PC-9 (cell line): ENCODE data around the gene SLC25A21. TPM values are rescaled to one million over a fixed set of nuclear protein-coding genes. Genes with fewer than 3 reads are reported as not detected.

Experiments used
- BruUV-seq: library from RNA; stranded (reverse); fragments of 400-500 nt; replicated peaks from 2 replicates; lab custom pipeline; 2021; lab: Mats Ljungman, UMichigan
- CTCF ChIA-PET: fragments of 300-600 bp; sonication (Branson Sonifier 250); formaldehyde crosslinking; loops from one replicate; lab custom pipeline; 2022; ENCODE audit warnings: antibody characterized with exemption; lab: Charles Lee
- POLR2A ChIA-PET: fragments of 300-600 bp; sonication (Branson Sonifier 250); formaldehyde crosslinking; loops from one replicate; lab custom pipeline; 2022; ENCODE audit warnings: antibody characterized with exemption; ENCODE audit not compliant: unreplicated experiment; lab: Charles Lee
- DNase-seq, 2 experiments: peaks; one replicate each; pipeline versions ENCODE4 v3.0.0 to v3.0.0-alpha.2; 2015 to 2022; ENCODE audit warnings: mixed read lengths in 1 of 2
- H2AFZ ChIP-seq: fragments of 200-600 bp; sonication (generic); 2 replicates; pipeline ENCODE4 v1.8.1; 2017; ENCODE audit warnings: antibody characterized with exemption
- H3F3A ChIP-seq: fragments of 200-600 bp; sonication (generic); 2 replicates; pipeline ENCODE4 v1.8.1; 2017; ENCODE audit warnings: antibody characterized with exemption, mild to moderate bottlenecking, low read depth; ENCODE audit not compliant: insufficient read depth
- H3K27ac ChIP-seq: fragments of 200-600 bp; sonication (generic); 2 replicates; pipeline ENCODE4 v1.6.1; 2016; ENCODE audit warnings: mixed run types
- H3K27me3 ChIP-seq: fragments of 200-600 bp; sonication (generic); 2 replicates; pipeline ENCODE4 v1.6.1; 2016; ENCODE audit warnings: low read depth, mixed run types; ENCODE audit not compliant: insufficient read depth
- H3K36me3 ChIP-seq: fragments of 200-600 bp; sonication (generic); 2 replicates; pipeline ENCODE4 v1.6.1; 2016; ENCODE audit warnings: low read depth, mixed run types
- H3K4me1 ChIP-seq: fragments of 200-600 bp; sonication (generic); replicated peaks from 2 replicates; pipeline ENCODE4 v1.6.1; 2016; ENCODE audit warnings: mixed run types; ENCODE audit not compliant: insufficient read depth
- H3K4me2 ChIP-seq: fragments of 200-600 bp; sonication (generic); 2 replicates; pipeline ENCODE4 v1.6.1; 2017; ENCODE audit warnings: mixed run types
- H3K4me3 ChIP-seq: fragments of 200-600 bp; sonication (generic); 2 replicates; pipeline ENCODE4 v1.6.1; 2016; ENCODE audit warnings: mixed run types
- H3K79me2 ChIP-seq: fragments of 200-600 bp; sonication (generic); 2 replicates; pipeline ENCODE4 v1.6.1; 2017; ENCODE audit warnings: low read depth, mixed run types
- H3K9me2 ChIP-seq: fragments of 200-600 bp; sonication (generic); 2 replicates; pipeline ENCODE4 v1.8.1; 2017; ENCODE audit warnings: mild to moderate bottlenecking; ENCODE audit not compliant: insufficient read depth
- H3K9me3 ChIP-seq: fragments of 200-600 bp; sonication (generic); 2 replicates; pipeline ENCODE4 v1.8.1; 2016; ENCODE audit warnings: low read depth; ENCODE audit not compliant: insufficient read depth
- H4K20me1 ChIP-seq: fragments of 200-600 bp; sonication (generic); 2 replicates; pipeline ENCODE4 v1.8.1; 2017; ENCODE audit not compliant: insufficient read depth
- EZH2 ChIP-seq: fragments of 200-600 bp; sonication (generic); IDR thresholded peaks from 2 replicates; pipeline ENCODE4 v1.8.0; 2017; ENCODE audit warnings: antibody characterized with exemption, low read depth
- intact Hi-C: fragments of 100-400 bp; cut with micrococcal nuclease; formaldehyde crosslinking; loops from one replicate; pipeline ENCODE4 v1.10.0; 2022; ENCODE audit not compliant: unreplicated experiment
- total RNA-seq: library from RNA; stranded (reverse); gene quantifications from 2 replicates; pipeline ENCODE4 v1.2.3, GENCODE V29; 2021
- TF ChIP-seq, protein P1 (sequence below): fragments of 200-600 bp; sonication (generic); conservative IDR thresholded peaks from 2 replicates; pipeline ENCODE4 v1.6.1; 2017; ENCODE audit warnings: mixed run types, antibody characterized with exemption, mild to moderate bottlenecking, moderate library complexity

Gene SLC25A21
- total RNA-seq, 1 experiment from 2014 or later, result 3.2 TPM

DNA sequence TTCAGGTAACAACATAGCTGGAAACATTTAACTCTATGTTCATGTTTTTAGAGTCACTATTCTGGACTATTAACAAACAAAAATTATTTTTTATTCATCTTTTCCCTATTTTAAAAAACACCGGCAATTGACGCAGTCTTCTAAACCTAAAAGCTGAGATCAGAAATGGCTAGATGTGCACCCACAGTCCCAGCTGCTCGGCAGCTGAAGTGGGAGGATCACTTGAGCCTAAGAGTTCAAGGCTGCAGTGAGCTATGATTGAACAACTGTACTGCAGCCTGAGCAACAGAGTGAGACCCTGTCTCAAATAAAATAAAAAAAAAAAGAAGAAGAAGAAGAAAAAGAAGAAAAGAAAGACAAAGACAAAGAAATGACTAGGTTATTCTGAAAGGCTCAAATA, 446.3 kb downstream of the SLC25A21 start:
- Histone ChIP-seq H3F3A (no peaks in the 10 kb centered on the region), H4K20me1 (no peaks in the 10 kb centered on the region), H3K9me3 (no peaks in the 10 kb centered on the region), H3K9me2 (no peaks in the 10 kb centered on the region), H3K36me3 (no peaks in the 10 kb centered on the region), H3K27me3 (no peaks in the 10 kb centered on the region), H3K4me1 (no peaks in the 10 kb centered on the region), H3K4me2 (no peak overlapping the region), H2AFZ (no peak overlapping the region), H3K4me3 (no peak overlapping the region), H3K79me2 (no peaks in the 10 kb centered on the region), H3K27ac (no peak overlapping the region)
- ChIA-PET POLR2A (no interaction called here), CTCF (no interaction called here)
- no TSS peak for BruUV-seq
- DNase-seq, result no peak
- no peak for TF ChIP-seq EZH2
- TF ChIP-seq, protein P1, sequence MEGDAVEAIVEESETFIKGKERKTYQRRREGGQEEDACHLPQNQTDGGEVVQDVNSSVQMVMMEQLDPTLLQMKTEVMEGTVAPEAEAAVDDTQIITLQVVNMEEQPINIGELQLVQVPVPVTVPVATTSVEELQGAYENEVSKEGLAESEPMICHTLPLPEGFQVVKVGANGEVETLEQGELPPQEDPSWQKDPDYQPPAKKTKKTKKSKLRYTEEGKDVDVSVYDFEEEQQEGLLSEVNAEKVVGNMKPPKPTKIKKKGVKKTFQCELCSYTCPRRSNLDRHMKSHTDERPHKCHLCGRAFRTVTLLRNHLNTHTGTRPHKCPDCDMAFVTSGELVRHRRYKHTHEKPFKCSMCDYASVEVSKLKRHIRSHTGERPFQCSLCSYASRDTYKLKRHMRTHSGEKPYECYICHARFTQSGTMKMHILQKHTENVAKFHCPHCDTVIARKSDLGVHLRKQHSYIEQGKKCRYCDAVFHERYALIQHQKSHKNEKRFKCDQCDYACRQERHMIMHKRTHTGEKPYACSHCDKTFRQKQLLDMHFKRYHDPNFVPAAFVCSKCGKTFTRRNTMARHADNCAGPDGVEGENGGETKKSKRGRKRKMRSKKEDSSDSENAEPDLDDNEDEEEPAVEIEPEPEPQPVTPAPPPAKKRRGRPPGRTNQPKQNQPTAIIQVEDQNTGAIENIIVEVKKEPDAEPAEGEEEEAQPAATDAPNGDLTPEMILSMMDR, result no peak
- intact Hi-C loops, result no loop called here

DNA sequence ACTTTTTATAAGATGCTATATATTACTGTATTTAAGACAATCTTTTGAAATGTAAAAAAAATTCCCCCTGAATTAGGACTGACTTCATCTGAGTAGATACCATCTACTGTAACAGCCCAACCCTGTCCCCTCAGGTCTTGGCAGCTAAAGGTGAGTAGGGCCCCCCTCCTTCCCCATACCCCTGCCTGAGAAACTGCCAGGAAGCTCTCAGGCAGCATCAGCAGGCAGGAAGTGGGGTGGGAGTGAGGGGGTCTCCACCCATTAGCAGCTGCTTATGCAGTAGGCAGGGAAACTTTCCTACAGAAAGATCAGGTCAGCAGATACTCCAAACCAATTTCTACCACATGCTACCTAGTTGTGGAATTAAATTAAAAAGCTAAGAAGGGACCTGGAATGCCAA, 448.2 kb downstream of the SLC25A21 start:
- no peaks in the 10 kb centered on the region for H3K79me2 ChIP-seq
- no peaks in the 10 kb centered on the region for H3K9me2 ChIP-seq
- no peak overlapping the region for H3K4me3 ChIP-seq
- POLR2A ChIA-PET, result no interaction called here
- no peaks in the 10 kb centered on the region for H3F3A ChIP-seq
- H3K4me2 ChIP-seq, result no peak overlapping the region
- no peaks in the 10 kb centered on the region for H3K36me3 ChIP-seq
- no peak for DNase-seq
- intact Hi-C loops, result no loop called here
- H3K27ac ChIP-seq, result no peak overlapping the region
- no peaks in the 10 kb centered on the region for H3K4me1 ChIP-seq
- H2AFZ ChIP-seq, result no peak overlapping the region
- TF ChIP-seq EZH2, result no peak
- TF ChIP-seq, protein P1, result no peak
- no peaks in the 10 kb centered on the region for H3K27me3 ChIP-seq
- CTCF ChIA-PET, result no interaction called here
- no peaks in the 10 kb centered on the region for H4K20me1 ChIP-seq
- BruUV-seq, result no TSS peak
- H3K9me3 ChIP-seq, result no peaks in the 10 kb centered on the region

DNA sequence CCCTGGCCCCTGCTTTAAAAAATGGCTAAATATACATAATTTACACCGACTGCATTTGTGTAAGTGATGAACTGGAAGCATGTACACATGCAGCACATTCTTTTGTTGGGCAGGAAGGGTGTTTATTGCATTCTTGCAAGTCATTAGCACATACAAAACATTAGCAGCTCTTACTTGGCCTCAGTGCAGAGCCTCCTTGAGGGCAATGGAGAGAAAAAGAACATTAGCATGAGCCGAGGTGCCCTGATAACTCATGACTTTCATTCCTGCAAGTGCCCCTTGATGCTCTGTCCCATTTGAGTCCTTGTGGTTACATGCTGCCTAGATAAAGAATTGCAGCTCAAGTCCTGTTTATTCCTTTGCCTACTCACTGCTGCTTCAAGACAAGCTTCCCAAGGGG, 448.9 kb downstream of the SLC25A21 start:
- Histone ChIP-seq H3K27ac (no peak overlapping the region), H3K9me3 (no peaks in the 10 kb centered on the region), H3K9me2 (no peaks in the 10 kb centered on the region), H4K20me1 (no peaks in the 10 kb centered on the region), H3F3A (no peaks in the 10 kb centered on the region), H3K4me1 (no peaks in the 10 kb centered on the region), H3K4me3 (no peak overlapping the region), H3K4me2 (no peak overlapping the region), H3K79me2 (no peaks in the 10 kb centered on the region), H2AFZ (no peak overlapping the region), H3K36me3 (no peaks in the 10 kb centered on the region), H3K27me3 (no peaks in the 10 kb centered on the region)
- intact Hi-C loops, result no loop called here
- BruUV-seq, result no TSS peak
- TF ChIP-seq, protein P1, result no peak
- no peak for TF ChIP-seq EZH2
- DNase-seq, result no peak
- ChIA-PET POLR2A (interaction anchor here (0.7 kb wide), 1 partner anchor 211 kb away, joined by 8 read pairs; no protein-coding TSS in a partner anchor), CTCF (interaction anchor here (0.6 kb wide), 1 partner anchor 170 kb away, joined by 8 read pairs; no protein-coding TSS in a partner anchor)
